ENCODE results near the gene PHLDA1.
"Not testable (repeated sequence)": the region's sequence is repeated elsewhere in the genome, so short reads cannot be mapped to it uniquely, and the experiment has no call there.

DNA sequence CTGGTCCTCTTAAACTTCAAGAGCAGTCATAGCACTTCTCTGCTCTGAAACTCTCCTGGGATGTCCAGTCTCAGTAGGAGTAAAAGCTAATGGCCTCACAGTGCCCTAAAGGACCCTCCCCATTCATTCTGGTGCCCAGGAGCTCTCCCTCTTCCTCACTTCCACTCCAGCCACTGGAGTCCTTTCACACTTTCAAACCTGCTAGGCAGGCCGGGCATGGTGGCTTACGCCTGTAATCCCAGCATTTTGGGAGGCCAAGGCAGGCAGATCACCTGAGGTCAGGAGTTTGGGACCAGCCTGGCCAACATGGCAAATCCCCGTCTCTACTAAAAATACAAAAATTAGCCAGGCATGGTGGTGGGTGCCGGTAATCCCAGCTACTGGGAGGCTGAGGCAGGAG, 47.7 kb downstream of the PHLDA1 start:
- not testable (repeated sequence) for TF ChIP-seq CTCF (IDR thresholded peaks at IDR 0.05); EZH2 (IDR thresholded peaks at IDR 0.05; ENCODE audit: borderline replicate concordance, insufficient read depth, low read depth, low read length, poor library complexity, severe bottlenecking)
